ENCODE measurements around the gene FMNL2. TPM values are rescaled to one million over a fixed set of nuclear protein-coding genes. Genes with fewer than 3 reads are reported as not detected.

The FMNL2 gene
- total RNA-seq, 1 experiment from 2014 or later = 33.6 TPM

GRCh38 chr2:152523091-152523490 lies 188.1 kb downstream of the FMNL2 start:
- Histone ChIP-seq H3K4me1 (ENCODE audit: insufficient read depth, low read length) (no peaks in the 10 kb centered on the region), H2BK5ac (ENCODE audit: insufficient read length, low read length) (no peak overlapping the region), H4K91ac (ENCODE audit: insufficient read length, low read depth, low read length) (no peak overlapping the region), H3K4me2 (ENCODE audit: insufficient read depth, insufficient read length, low read length) (no peak overlapping the region), H3K79me1 (ENCODE audit: insufficient read depth, low read depth, low read length, poor library complexity, severe bottlenecking) (peaks cover 3% of the 10 kb centered on the region), H4K5ac (ENCODE audit: insufficient read length, low read depth, low read length) (no peak overlapping the region), H3K9me3 (ENCODE audit: control insufficient read depth, low read depth, low read length) (no peaks in the 10 kb centered on the region), H2BK12ac (ENCODE audit: insufficient read length, low read depth, low read length) (no peak overlapping the region), H4K8ac (replicated peaks; ENCODE audit: insufficient read length, low read depth, low read length) (no peak overlapping the region), H4K20me1 (ENCODE audit: control insufficient read depth, insufficient read depth, insufficient read length) (no peaks in the 10 kb centered on the region), H3K27me3 (ENCODE audit: insufficient read depth, low read length) (no peaks in the 10 kb centered on the region), H2BK120ac (ENCODE audit: low read depth, low read length, poor library complexity, severe bottlenecking) (no peak overlapping the region), H3K56ac (ENCODE audit: insufficient read length, low read depth, low read length) (no peak overlapping the region), H3K4ac (ENCODE audit: low read depth, low read length) (no peak overlapping the region), H3K27ac (ENCODE audit: insufficient read length, low read depth, low read length) (no peak overlapping the region), H3K9ac (ENCODE audit: extremely low read depth, insufficient read length, low read length) (no peak overlapping the region), H3K23ac (ENCODE audit: insufficient read length, low read depth, low read length) (no peak overlapping the region), H2BK15ac (ENCODE audit: low read depth, low read length) (no peak overlapping the region), H3K79me2 (ENCODE audit: insufficient read depth, low read length) (no peaks in the 10 kb centered on the region), H2AFZ (ENCODE audit: low read length) (no peak overlapping the region), H2BK20ac (ENCODE audit: low read depth, low read length, poor library complexity, severe bottlenecking) (no peak overlapping the region), H3T11ph (ENCODE audit: low read length) (no peak overlapping the region), H2AK5ac (ENCODE audit: insufficient read length, low read length) (no peak overlapping the region), H3K23me2 (ENCODE audit: insufficient read length, low read depth, low read length, poor library complexity, severe bottlenecking) (no peaks in the 10 kb centered on the region), H3K18ac (ENCODE audit: insufficient read length, low read depth, low read length) (no peak overlapping the region), H3K14ac (ENCODE audit: insufficient read depth, low read length) (no peak overlapping the region)
- Mint-ChIP-seq H3K27ac (no peak overlapping the region), H3K27me3 (ENCODE audit: low read depth) (no peaks in the 10 kb centered on the region), H3K9me3 (no peaks in the 10 kb centered on the region), H3K4me3 (no peak overlapping the region), H3K4me1 (peaks cover 23 to 24% of the 10 kb centered on the region in 2 experiments), H3K36me3 (ENCODE audit: insufficient read depth in 1 of 3, low read depth in 3 of 3) (peaks cover 0 to 3% (median 0%) of the 10 kb centered on the region in 3 experiments; a peak in 2 of 7 replicates)
- TF ChIP-seq CTCF (conservative IDR thresholded peaks at IDR 0.05) = no peak
- no peak for DNase-seq

Measured in H9 (cell line).